ENCODE data around the gene MYO19.

- TF ChIP-seq EZH2phosphoT487 (IDR thresholded peaks at IDR 0.05; ENCODE audit: insufficient read depth, low read depth) (no peak), EZH2 (IDR thresholded peaks at IDR 0.05; ENCODE audit: insufficient read depth, poor library complexity, severe bottlenecking) (no peak)
Measured at GRCh38 chr17:36493956-36494355, 40.7 kb downstream of the MYO19 start.

All from GM23248 (cell line).